NT2/D1 (cell line): Measurements from ENCODE around the gene DUSP22.

Source experiments
- SUZ12 ChIP-seq: IDR thresholded peaks from 2 replicates; pipeline ENCODE4 v1.6.1; 2011; ENCODE audit not compliant: insufficient read length, insufficient read depth; ENCODE audit errors: extremely low read depth
- YY1 ChIP-seq: IDR thresholded peaks from 2 replicates; pipeline ENCODE4 v1.6.1; 2011; ENCODE audit not compliant: insufficient read length, insufficient read depth
- ZNF274 ChIP-seq: IDR thresholded peaks from 2 replicates; pipeline ENCODE4 v1.6.1; 2011; ENCODE audit warnings: mild to moderate bottlenecking, low read depth, low read length

DNA sequence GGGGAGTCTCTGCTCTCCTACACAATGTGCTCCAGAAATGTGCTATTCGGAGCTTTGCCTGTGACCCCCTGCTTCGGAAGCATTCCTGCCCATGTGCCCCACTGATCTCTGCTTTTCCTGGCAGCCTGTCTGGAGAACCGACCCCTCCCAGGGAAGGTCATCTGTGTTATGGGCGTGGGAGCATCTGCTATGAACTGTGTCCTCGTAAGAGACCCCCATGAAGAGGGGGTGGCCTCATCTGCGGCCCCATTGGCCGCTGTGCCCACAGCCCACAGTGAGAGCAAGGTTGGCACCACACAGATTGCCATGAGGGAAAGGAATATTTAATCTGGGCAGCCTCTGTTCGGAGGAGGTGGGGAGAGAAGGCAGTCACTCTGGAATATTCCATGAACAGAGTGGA lies 66.6 kb downstream of the DUSP22 start:
- TF ChIP-seq ZNF274 (no peak), YY1 (no peak), SUZ12 (no peak)
